ENCODE data around the gene NPVF. TPM values are rescaled to one million over a fixed set of nuclear protein-coding genes. Genes with fewer than 3 reads are reported as not detected.

The NPVF gene
- total and polyA plus RNA-seq, 12 donors, result not detected

GRCh38 chr7:25208525-25209221 lies 19.6 kb downstream of the NPVF start:
- Histone ChIP-seq H3K9me3 (peaks cover 0 to 17% (median 6%) of the 10 kb centered on the region in 11 donors), H3K36me3 (no peaks in the 10 kb centered on the region), H3K4me3 (no peak overlapping the region), H3K27me3 (peaks cover 0 to 28% (median 11%) of the 10 kb centered on the region in 7 donors), H3K4me1 (no peaks in the 10 kb centered on the region), H3K27ac (no peak overlapping the region)
- TF ChIP-seq, protein P1, sequence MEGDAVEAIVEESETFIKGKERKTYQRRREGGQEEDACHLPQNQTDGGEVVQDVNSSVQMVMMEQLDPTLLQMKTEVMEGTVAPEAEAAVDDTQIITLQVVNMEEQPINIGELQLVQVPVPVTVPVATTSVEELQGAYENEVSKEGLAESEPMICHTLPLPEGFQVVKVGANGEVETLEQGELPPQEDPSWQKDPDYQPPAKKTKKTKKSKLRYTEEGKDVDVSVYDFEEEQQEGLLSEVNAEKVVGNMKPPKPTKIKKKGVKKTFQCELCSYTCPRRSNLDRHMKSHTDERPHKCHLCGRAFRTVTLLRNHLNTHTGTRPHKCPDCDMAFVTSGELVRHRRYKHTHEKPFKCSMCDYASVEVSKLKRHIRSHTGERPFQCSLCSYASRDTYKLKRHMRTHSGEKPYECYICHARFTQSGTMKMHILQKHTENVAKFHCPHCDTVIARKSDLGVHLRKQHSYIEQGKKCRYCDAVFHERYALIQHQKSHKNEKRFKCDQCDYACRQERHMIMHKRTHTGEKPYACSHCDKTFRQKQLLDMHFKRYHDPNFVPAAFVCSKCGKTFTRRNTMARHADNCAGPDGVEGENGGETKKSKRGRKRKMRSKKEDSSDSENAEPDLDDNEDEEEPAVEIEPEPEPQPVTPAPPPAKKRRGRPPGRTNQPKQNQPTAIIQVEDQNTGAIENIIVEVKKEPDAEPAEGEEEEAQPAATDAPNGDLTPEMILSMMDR (IDR thresholded peaks at IDR 0.05), result no peak
- 81 to 90% methylated on average over 1 of the region's 1 CpG for WGBS, 2 donors
- DNase-seq (no peak), ATAC-seq (no peak)
- intact Hi-C loops (cut with DNase I), result no loop called here

- 81 to 90% methylated on average over 3 of the region's 3 CpGs for WGBS, 2 donors
- peaks cover 0 to 34% (median 15%) of the 10 kb centered on the region in 7 donors for H3K27me3 ChIP-seq
- no peak overlapping the region for H3K27ac ChIP-seq
- peaks cover 0 to 17% (median 6%) of the 10 kb centered on the region in 11 donors for H3K9me3 ChIP-seq
- ATAC-seq (no peak), DNase-seq (no peak)
- no peaks in the 10 kb centered on the region for H3K4me1 ChIP-seq
- intact Hi-C loops (cut with DNase I), result no loop called here
- H3K36me3 ChIP-seq, result no peaks in the 10 kb centered on the region
- H3K4me3 ChIP-seq, result no peak overlapping the region
- TF ChIP-seq, protein P1 (IDR thresholded peaks at IDR 0.05), result no peak
Measured at GRCh38 chr7:25207887-25208286, 20.4 kb downstream of the NPVF start.

DNA sequence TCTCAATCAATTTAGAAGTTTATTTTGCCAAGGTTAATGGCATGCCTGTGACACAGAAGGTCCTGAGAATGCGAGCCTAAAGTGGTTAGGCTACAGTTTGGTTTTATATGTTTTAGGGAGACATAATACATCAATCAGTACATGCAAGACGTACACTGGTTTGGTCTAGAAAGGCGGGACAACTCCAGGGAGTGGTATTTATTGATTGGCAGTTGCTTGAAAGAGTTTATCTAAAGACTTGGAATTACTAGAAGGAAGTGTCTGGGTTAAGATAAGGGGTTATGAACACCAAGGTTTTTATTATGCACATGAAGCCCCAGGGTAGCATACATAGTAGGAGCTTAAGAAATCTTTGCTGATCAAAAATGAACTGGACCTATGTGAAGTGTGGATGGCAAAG lies 21.5 kb downstream of the NPVF start:
- 71% methylated on average over 3 of the region's 3 CpGs for WGBS, 2 donors

DNA sequence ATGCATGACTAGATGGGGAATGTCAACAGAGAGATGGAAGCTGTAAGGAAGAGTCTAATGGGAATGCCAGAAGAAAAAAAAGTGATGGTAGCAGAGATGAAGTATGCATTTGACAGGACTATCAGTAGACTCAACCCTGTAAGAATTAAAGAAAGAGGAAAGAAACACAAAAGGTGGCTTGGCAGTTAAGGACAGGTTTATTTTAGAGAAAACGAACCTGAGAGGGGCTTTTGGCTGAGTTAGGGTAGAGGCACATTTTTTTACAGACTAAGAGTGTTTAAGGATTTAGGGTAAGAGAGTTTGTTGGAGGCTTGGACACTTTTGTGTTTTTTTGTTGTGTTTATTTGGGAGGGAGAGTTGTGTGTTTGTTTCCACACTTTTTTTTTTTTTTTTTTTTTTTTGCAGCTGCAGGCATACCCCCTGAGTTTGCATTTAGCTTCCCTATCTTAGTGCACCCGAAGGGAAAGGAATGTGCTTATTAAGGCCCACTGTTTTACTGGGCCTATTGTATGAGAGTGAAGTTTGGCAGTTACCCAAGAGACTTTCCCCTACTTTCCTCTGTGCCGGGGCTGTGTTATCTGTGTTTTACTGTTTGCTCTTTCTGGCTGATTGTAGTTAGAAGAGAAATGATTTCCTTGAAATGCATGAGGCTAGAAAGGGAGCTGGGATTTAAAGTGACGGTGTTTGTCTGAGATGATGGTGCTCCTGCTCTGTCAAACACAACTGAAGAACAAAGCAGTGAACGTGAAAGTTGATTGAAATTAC lies 32.0 kb downstream of the NPVF start:
- Histone ChIP-seq H3K9me3 (peaks cover 0 to 14% (median 0%) of the 10 kb centered on the region in 11 donors), H3K27ac (no peak overlapping the region), H3K36me3 (no peaks in the 10 kb centered on the region), H3K4me3 (no peak overlapping the region), H3K4me1 (no peaks in the 10 kb centered on the region), H3K27me3 (peaks cover 0 to 4% (median 0%) of the 10 kb centered on the region in 7 donors)
- DNase-seq (no peak), ATAC-seq (no peak)
- WGBS, 2 donors, result 34 to 38% methylated on average over 5 of the region's 5 CpGs
- TF ChIP-seq, protein P1 (IDR thresholded peaks at IDR 0.05), result no peak
- intact Hi-C loops (cut with DNase I), result no loop called here

More for the DNA sequence above, 21.5 kb downstream of the NPVF start:
- Histone ChIP-seq H3K9me3 (peaks cover 0 to 17% (median 6%) of the 10 kb centered on the region in 11 donors), H3K4me1 (no peaks in the 10 kb centered on the region), H3K4me3 (no peak overlapping the region), H3K36me3 (no peaks in the 10 kb centered on the region), H3K27me3 (peaks cover 0 to 32% (median 15%) of the 10 kb centered on the region in 7 donors), H3K27ac (no peak overlapping the region)
- ATAC-seq (no peak), DNase-seq (no peak)
- intact Hi-C loops (cut with DNase I), result no loop called here
- TF ChIP-seq, protein P1 (IDR thresholded peaks at IDR 0.05), result no peak
